GM20431 (cell line): ENCODE measurements around the gene SAP30L.

ENCODE experiments used
- in situ Hi-C: fragments of 300-500 bp; cut with MseI, MboI; formaldehyde crosslinking; loops from one replicate; pipeline ENCODE4 v1.15.0; 2020; ENCODE audit warnings: low sequenced_read_pairs; ENCODE audit not compliant: unreplicated experiment

Gene SAP30L

DNA sequence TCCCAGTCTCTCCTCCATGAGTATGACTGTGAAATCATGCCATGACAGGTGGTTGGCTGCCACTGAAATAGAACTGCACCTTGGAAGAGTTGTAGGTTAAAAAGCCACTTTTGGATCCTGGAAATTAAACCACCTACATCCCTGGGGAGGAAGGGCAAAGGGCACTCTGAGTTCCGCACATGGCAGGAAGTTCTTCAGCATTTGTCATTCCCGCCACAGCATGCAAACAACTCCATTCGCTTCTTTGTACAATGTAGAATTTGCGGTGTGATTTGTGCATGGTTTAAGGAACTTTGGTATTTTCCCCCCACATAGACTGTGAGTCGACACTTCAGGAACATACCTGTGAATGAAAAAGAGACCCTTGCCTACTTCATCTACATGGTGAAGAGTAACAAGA lies 9.8 kb downstream of the SAP30L start:
- in situ Hi-C loops, result no loop called here

DNA sequence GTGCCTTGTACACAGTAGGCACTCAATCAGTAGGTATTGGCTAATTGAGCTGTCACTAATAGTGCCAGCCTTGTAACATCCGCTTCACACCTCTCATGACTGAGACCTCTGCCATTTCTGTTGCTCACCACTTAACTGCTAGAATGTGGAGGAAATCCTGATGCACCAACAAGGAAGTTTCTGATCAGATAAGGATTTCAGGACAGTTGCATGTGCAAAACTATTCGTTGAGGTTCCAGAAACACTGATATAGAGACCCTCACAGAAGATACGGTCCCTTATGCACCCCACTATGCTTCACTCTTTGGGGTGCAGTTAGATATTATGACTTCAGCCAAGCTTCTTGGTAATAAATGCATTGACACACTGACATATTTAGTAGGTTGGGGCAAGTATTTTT lies 10.7 kb downstream of the SAP30L start:
- in situ Hi-C loops, result no loop called here

DNA sequence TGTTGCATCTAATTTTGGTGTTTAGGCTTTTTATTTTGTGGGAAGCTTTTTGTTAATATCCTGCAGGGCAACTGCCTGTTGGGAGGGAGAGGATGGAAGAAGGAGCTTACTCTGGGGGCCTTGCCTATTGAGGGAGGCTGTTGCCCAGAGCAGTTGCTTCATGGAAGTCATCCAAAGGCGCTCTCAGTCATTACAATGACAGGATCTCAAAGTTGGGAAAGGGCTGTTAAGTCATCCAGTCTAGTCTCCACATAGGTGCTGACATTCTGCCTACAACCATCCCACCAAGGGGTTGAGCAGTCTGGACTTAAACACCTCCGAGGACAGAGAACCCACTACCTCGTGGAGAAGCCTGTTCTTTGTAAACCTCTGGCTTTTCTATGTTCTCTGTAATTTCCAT lies 13.2 kb downstream of the SAP30L start:
- in situ Hi-C loops, result no loop called here

DNA sequence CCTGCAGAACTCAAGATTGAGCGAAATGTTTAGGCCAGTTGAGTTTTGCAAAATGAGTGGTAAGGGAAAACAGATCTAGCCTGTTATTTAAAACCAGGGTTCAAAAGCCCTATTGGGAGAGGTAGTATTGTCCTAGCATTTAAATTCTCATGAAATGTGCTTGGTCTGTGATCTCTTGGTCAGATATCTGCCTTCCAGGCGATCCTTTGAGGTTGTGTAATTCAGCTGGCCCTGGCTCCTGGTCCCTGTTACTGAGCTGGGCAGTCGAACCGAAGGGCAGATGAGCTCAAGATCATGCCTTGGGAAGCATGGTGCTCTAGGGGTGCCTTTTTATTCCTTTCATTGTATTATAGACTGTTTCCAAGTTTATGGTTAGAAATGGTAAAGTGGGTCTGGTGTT lies 14.4 kb downstream of the SAP30L start:
- in situ Hi-C loops, result loop anchor here (10.0 kb wide), 1 partner anchor 145 kb away; no protein-coding TSS in a partner anchor

DNA sequence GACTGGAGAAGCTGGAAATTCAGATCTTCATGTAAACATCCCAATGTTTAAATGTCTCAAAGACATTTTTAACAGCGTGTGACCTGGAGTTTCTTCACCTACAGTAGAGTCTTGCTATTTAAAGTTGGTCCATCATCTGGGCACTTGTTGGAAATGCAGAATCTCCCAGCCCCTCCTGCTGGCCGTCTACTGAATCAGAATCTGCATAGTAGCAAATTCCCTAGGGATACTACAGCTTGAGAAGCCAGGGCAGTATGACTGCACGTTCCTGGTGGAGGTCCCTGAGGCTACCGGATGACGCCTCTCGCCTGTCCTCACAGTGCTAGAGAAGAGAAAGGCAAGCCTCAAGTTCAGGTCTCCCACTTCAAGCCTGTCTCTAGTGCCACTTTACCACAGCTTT lies 15.7 kb downstream of the SAP30L start:
- in situ Hi-C loops, result loop anchor here (10.0 kb wide), 1 partner anchor 143 kb away; no protein-coding TSS in a partner anchor

DNA sequence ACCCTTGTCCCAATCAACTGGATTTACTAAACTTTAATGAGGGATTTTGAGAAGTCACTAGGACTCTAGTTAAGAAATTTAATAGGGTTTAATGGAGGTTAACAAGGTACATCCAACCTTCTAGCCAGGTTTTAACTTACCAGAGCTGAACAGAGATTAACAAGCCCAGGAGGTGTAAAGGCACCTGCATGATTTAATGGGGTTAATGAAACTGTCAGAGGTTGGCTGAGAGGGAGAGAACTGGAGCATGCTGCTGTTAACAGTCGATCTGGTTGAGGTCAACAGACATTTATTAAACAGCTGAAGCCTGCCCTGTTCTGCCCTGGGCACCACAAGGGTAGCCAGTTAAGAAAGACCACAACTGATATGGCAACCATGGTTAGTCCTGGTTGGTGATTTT lies 18.6 kb downstream of the SAP30L start:
- in situ Hi-C loops, result loop anchor here (10.0 kb wide), 1 partner anchor 140 kb away; no protein-coding TSS in a partner anchor

DNA sequence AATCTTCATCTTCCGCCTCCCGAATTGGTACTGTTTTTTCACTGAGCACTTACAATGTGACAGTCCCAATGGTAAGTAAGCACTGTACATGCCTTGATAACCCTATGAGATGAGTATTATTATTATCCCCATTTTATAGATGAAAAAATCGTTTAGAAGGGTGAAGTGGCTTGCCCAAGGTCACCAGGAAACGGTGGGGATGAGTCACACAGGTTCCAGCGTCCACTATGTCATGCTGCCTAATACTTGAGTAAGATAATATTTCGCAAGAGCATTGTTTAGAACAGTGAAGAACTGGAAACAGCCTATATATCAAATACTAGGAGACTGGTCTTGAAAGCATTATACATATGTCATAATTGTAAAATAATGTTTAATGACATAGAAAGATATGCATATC lies 19.4 kb downstream of the SAP30L start:
- in situ Hi-C loops, result loop anchor here (10.0 kb wide), 1 partner anchor 140 kb away; no protein-coding TSS in a partner anchor

DNA sequence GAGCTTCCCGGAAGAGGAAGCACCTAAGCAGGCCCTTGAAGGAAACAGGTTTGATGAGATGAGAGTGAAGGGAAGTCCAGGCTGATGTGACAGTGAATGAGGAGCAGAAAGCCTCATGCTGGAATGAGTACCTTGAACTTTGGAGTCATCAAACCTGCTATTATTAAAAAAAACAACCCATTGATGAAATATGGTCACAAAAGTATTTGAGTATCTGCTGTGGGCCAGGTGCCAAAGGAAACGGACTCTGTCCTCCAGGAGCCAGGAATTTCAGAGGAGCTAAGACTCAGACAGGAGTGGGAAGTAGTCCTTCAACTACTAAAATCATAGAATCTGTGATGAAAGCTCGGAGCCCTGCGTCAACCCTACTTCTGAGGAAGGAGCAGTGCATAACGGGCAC lies 20.4 kb downstream of the SAP30L start:
- in situ Hi-C loops, result loop anchor here (10.0 kb wide), 1 partner anchor 139 kb away; no protein-coding TSS in a partner anchor

DNA sequence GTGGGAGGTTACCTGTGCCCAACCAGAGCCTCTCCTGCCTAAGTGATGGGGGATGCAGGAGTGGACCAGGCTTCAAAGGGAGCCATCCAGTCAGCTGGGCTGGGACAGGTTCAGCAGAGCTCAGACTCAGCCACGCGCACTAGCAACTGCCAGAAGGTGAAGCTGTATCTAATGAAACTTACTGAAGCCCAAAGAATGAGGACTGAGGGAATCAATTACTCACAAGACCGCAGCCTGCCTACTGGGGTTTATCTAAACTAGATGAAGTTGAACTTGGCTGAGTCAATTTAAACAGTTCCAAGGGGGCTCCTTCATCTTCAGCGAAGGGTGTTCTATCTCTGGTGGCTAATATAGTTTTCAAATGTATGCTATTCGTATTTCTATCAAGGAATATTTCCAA lies 20.9 kb downstream of the SAP30L start:
- in situ Hi-C loops, result loop anchor here (10.0 kb wide), 1 partner anchor 138 kb away; no protein-coding TSS in a partner anchor

DNA sequence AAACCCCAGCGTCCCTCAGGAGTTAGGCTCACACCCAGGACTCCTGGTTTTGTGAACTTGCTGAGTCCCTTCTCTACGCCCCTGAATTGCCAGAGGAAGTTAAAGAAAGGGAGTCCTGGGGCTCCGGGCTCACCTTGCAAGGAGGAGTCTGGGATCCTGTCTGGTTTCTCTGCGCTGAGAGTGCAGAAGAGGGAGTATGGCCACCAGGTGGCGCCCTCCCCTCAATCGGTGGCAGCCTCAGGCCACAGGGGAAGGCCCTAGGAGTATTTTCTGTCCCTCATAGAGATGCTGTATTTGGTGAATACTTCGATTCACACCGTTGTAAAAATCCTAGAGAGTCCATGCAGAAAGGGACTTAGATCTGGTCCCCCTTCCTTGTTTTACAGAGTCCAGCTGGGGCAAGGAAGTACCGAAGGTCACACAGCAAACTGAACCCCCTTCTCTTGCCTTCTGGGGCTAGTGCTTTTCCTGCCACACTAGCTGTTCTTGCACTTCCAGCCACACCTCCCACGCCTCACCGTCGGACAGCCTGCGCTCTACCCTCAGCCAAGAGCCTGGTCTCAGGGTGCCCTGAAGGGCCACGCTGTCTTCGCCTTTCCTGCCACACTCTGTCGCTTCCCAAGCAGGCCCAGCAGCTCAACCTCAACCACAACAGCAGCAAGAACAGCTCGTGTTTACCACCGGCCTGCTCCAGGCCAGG lies 22.0 kb downstream of the SAP30L start:
- in situ Hi-C loops, result loop anchor here (10.0 kb wide), 1 partner anchor 137 kb away; no protein-coding TSS in a partner anchor

DNA sequence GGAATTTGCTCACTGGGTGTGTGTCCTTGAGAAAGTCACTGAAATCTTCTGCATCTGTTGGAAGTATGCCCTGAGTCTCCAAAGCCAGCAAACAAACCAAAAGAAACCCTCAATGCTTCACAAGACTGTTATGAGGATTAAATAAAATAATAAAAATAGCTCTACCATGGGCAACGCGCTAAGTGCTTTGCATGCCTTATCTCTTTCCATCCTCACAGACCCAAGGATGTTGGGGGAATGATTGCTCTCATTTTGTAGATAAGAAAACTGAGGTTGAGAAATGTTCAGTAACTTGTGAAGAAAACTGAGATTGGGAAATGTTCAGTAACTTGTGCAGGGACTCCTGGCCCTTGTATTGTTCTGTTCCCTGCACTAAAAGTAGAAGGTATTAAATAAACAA lies 24.3 kb downstream of the SAP30L start:
- in situ Hi-C loops, result no loop called here

DNA sequence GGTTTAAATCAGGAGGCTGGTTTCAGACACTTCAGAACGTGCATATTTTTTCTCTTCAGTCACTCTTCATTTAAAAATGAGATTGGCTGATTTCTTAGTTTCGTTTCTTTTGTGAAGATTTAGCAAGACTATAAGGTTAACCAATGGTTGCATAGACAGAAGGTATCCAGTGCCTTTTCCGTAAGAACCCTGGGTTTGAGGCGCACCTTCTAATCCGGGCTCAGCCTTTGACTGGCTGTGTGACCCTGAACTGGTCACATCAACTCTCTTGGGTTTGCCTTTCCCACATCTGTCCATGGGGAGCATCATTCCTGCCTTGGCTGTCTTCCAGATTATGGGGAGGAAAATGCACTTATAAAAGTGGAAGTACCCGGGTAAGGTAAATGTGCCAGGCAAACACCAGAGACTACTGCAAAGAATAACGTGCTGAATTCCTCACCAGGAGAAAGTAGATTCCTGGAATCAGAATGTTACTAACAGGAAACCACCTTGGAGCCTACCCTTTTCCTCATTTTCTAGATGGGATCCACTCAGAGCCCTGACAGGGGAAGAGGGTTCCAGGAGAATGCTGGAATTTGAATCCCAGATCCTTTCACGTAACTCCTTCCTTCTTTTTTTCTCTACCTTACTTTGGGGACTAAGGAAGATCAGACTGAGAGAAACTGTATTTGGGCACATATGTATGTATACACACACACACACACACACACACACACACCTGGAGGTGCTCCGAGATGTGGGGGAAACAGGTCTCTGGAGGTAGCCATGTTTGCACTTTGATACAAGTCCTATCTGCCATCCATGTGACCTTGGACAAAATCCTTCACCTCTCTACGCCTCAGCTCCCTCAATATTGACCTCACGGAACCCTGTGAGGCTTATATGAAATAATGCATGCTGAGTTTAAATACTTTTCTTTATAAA lies 25.4 kb downstream of the SAP30L start:
- in situ Hi-C loops, result no loop called here

DNA sequence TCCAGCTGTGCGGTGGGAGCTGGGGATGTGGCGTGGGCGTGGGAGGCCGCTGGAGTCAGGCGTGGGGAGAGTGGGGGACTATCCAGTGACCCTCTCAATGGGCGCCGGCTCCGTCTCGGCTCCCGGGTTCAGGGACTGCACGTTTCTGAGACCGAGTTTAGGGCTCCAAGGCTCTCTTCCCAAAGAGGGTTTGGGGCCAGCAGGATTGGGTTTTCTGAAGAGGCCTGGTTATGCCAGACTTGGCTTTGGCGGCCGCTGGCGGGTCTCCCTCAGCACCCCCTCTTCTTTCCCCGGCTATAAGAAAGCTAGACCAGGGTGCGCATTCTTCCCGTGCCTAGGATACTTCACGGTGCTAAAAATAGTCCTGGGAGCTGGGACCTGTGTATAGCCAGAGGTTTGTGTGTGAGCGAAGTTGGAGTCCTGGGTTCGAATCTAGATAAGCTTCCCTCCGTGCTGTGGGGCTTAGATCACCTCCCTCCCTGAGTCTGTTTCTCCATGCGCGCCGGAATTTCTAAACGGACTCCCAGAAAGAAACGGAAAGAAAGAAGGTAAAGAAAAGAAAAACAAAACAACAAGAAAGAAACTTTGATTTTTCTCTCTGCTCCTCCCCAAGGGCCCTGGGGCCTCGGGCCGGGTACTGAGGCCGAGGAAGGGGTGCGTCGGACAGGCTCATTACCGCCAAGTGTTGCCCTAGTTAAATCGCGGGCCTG lies 27.2 kb downstream of the SAP30L start:
- in situ Hi-C loops, result no loop called here

DNA sequence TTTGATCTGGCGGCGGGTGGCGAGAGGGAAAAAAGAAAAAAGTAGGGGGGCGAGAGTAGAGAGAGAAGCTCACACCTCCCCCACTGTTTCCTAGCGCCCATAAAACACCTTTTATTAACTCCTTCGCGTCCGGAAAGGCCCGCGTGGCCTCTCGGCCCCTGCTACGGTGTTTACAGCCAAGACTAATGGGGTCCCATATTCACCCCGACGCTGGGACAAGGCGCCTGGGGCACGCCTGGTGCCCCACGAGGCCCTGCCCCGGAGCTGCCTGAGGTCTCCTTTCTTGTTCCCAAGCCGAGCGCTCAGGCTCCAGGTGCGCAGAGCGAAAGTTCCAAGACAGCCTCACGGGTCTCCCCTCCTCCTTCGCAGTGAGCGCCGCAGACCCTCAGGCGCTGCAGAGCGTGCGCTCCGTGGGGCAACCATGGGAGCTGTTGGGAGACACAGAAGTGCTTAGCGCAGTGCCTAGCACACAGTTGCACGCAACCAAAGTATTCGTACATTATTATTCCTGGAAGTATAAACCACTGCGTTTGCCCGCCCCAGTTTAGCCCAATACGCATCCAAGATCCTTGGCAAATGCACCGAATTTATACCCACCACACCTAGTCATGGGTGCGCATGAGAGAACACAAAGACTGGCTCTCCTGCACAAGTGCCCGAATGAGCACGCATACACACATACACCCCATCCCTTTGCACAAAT lies 27.9 kb downstream of the SAP30L start:
- in situ Hi-C loops, result no loop called here

DNA sequence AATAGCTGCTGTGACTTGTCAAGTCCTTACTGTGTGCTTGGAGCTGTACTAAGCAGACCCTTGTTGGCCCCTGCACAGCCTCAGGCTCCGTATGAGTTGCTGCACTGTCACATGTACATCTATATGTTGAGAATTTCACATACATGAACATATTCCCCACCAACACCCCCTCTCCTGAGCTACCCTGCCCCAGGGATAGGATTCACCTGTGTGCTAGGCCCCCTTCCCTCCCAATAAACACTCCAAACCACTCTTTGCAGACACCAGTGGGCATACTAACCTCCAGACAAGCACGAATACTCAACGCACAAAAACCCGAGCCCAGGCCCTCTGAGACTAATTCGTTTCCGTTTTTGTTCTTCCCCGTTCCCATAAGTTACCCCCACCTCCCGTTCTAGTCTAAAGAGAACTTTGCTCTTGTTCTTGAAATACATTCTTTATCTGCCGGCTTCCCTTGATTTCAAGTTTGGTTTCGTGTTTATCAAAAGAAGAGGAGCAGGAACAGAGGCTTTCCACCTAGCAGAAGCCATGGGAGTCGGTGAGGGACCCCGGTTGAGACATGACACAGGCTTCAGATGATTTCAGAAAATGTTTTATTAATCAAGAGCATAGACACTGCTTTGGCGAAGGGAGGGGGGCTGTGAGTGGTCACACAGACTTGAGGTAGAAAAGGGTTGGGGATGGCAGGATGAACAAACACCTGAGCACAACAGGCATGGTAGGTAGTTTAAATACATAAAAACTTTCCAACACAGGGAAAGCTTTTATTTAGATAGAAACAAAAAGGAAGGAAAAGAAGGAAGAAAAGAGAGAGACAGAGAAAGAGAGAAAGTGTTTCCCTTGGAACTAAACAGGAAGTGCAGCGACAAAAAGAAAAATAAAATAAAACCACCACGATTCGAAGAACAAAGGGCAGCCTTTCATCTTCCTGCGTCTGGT lies 28.9 kb downstream of the SAP30L start:
- in situ Hi-C loops, result no loop called here

DNA sequence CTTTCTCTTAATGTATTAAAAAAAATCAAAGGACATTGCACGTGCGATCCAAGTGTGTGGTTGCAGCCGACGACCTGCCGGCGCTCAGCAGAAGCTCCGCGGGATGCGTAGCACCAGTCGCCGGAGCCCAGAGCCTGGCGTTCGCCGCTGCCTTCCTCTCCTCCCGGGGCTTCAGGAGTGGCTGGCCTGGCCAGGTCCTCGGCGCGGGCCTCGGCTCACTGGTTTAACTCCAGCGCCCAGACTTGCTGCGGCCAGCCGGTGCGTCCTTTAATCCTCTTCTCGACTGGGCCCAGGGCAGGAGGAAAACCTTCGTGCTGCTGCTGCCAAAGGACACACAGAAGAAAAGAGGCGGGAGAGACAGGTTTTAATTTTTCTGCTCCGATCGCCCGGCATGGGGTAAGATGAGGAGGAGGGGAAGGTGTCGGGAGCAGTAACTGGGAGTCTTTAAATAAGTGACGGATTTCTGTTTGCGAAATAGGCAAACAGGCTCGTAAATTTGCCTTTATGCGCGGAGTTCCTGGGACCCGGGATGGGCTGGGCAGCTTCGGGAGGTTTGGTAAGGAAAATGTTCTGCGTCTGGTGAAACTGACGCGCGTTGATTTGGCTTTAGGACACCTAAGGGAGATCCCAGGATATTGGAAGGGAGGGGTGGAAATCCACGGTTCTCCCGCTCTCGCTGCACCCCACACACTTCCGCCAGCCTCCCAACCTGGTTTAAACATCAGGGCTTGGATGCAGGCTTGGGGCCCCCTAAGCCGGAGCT lies 30.0 kb downstream of the SAP30L start:
- in situ Hi-C loops, result no loop called here

DNA sequence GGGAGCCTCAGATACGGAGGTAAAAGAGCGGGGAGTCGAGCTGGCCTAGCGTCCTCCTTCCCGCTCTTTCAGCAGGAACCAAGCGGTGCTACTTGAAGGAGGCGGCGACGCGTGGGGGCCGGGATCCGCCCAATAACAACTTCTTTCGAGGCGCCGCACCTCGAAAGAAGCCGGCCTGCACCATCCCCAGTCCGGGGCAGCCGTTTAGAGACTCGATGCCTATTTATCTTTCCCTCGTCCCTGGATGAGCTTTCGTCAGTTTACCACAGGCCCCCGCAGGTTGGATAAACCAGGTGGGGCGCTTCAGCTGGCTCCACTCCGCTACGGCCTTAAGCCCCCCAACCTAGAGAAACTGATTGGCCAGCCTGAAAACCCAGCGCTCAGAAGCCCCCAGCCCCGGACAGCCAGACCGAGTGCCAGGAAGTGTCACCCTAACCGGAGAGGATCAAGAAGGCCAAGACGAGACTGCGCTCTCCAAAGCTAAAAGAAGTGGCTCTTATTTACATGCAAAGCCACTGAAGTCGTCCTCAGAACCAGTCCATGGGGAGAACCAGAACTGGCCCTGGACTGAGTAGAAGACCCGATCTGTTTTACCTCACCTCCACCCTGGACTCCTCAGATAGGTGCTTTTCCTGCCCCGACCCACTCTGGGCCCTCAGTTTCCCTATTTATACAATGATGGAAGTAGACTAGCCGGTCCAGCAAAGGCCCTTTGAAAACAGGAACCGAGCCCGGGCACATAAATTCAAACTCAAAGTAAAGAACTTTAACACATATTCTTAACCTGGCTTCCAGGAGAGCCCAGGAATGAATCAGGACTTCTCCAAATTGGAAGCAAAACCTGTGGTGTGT lies 30.8 kb downstream of the SAP30L start:
- in situ Hi-C loops, result no loop called here
